K562 (cell line): ENCODE results near the gene C1QTNF6. TPM values are rescaled to one million over a fixed set of nuclear protein-coding genes. Genes with fewer than 3 reads are reported as not detected.

Experiments
- ATAC-seq: fragments of 200-7000 bp; cut with Tn5 transposase; 3 replicates; pipeline ENCODE4 v1.9.1; 2020; ENCODE audit warnings: moderate library complexity
- BruUV-seq: library from RNA; stranded (reverse); fragments of 400-500 nt; replicated peaks from 2 replicates; lab custom pipeline; 2021; lab: Mats Ljungman, UMichigan
- CTCF ChIA-PET: fragments of 300-600 bp; formaldehyde crosslinking; extraction: SDS; loops from one replicate; lab custom pipeline; 2021; ENCODE audit warnings: low intra/inter-chr PET ratio; lab: Yijun Ruan, JAX
- POLR2A ChIA-PET: fragments of 300-600, 350-650 bp; sonication (Branson Sonifier 250); formaldehyde crosslinking; extraction: SDS; loops from one replicate; lab custom pipeline; 2021; ENCODE audit warnings: antibody characterized with exemption, inconsistent platforms; lab: Yijun Ruan, JAX
- DNase-seq, 4 experiments: peaks; one replicate each; pipeline versions ENCODE4 v3.0.0 to v3.0.0-alpha.2; 2011 to 2018; ENCODE audit warnings: low spot score in 3 of 4, mixed read lengths in 3 of 4; ENCODE audit errors: extremely low read depth in 1 of 4
- FAIRE-seq: peaks from 2 replicates; lab custom pipeline; 2011; peaks lifted over from hg19 to GRCh38; lab: Jason Lieb, UNC
- H2AFZ ChIP-seq: 2 replicates; pipeline ENCODE4 v1.6.0; 2011; ENCODE audit warnings: low read depth, low read length, control low read depth, inconsistent platforms
- H3K27ac ChIP-seq: fragments of 200-600 bp; 3 replicates; pipeline ENCODE4 v1.8.0; 2011; ENCODE audit warnings: low read depth, mild to moderate bottlenecking, control low read depth, inconsistent platforms, low read length, moderate library complexity, mixed read lengths; ENCODE audit errors: extremely low read depth
- H3K27me3 ChIP-seq, 2 experiments: fragments of 300-600 bp in 1 of 2; 2 replicates in 1 of 2; 3 replicates in 1 of 2; pipeline versions ENCODE4 v1.6.0 to v1.8.0; 2011; ENCODE audit warnings: inconsistent platforms in 2 of 2, low read length in 2 of 2, mild to moderate bottlenecking in 1 of 2, mixed read lengths in 1 of 2, moderate library complexity in 1 of 2; ENCODE audit not compliant: control insufficient read depth in 2 of 2, insufficient read depth in 2 of 2
- H3K36me3 ChIP-seq: fragments of 300-600 bp; 3 replicates; pipeline ENCODE4 v1.8.0; 2011; ENCODE audit warnings: mild to moderate bottlenecking, low read length, inconsistent platforms; ENCODE audit not compliant: control insufficient read depth, insufficient read depth
- H3K4me1 ChIP-seq, 2 experiments: fragments of 200-600 bp in 1 of 2; replicated peaks in 1 of 2; 2 replicates in 1 of 2; 3 replicates in 1 of 2; pipeline versions ENCODE4 v1.5.1 to v1.8.0; 2011; ENCODE audit warnings: inconsistent platforms in 2 of 2, low read length in 2 of 2, mild to moderate bottlenecking in 1 of 2, mixed read lengths in 1 of 2, moderate library complexity in 1 of 2; ENCODE audit not compliant: control insufficient read depth in 2 of 2, insufficient read depth in 2 of 2
- H3K4me2 ChIP-seq: 2 replicates; pipeline ENCODE4 v1.6.1; 2011; ENCODE audit warnings: low read length, control low read depth, inconsistent platforms, mixed read lengths; ENCODE audit not compliant: insufficient read depth
- H3K4me3 ChIP-seq: fragments of 200-600 bp; sonication (generic), shearing (Covaris generic); 2 replicates; pipeline ENCODE4 v1.5.1; 2016; ENCODE audit warnings: control low read depth, inconsistent platforms
- H3K79me2 ChIP-seq: fragments of 200-600 bp; 3 replicates; pipeline ENCODE4 v1.8.0; 2011; ENCODE audit warnings: low read length, inconsistent platforms; ENCODE audit not compliant: control insufficient read depth, insufficient read depth
- H3K9ac ChIP-seq, 2 experiments: 2 replicates each; pipeline versions ENCODE4 v1.6.0 to v1.6.1; 2011; ENCODE audit warnings: low read depth in 2 of 2, low read length in 2 of 2, control low read depth in 1 of 2, inconsistent platforms in 1 of 2, mild to moderate bottlenecking in 1 of 2, mixed read lengths in 1 of 2; ENCODE audit not compliant: insufficient read depth in 1 of 2
- H3K9me1 ChIP-seq: one replicate; pipeline ENCODE4 v1.6.0; 2011; ENCODE audit warnings: inconsistent platforms, mild to moderate bottlenecking, low read length, moderate library complexity; ENCODE audit not compliant: control insufficient read depth, insufficient read depth
- H3K9me3 ChIP-seq: replicated peaks from 2 replicates; pipeline ENCODE4 v1.5.1; 2011; ENCODE audit warnings: low read depth, low read length, inconsistent platforms; ENCODE audit not compliant: control insufficient read depth, insufficient read depth
- H4K20me1 ChIP-seq: replicated peaks from 2 replicates; pipeline ENCODE4 v1.6.1; 2011; ENCODE audit warnings: low read length, inconsistent platforms, mixed read lengths; ENCODE audit not compliant: control insufficient read depth, insufficient read depth
- RBFOX2 ChIP-seq: fragments of 200-400 bp; formaldehyde crosslinking; IDR thresholded peaks from 2 replicates; pipeline ENCODE4 v1.6.1; 2017; ENCODE audit warnings: low read depth, mild to moderate bottlenecking, low read length, moderate library complexity
- TRIM24 ChIP-seq, 2 experiments: fragments of 450-650 bp; IDR thresholded peaks; 2 replicates each; pipeline ENCODE4 v1.6.1; 2016
- ZFP36 ChIP-seq: fragments of 150-350 bp; IDR thresholded peaks from 2 replicates; pipeline ENCODE4 v1.6.1; 2018; ENCODE audit warnings: low read length, low read depth; ENCODE audit not compliant: partially characterized antibody
- WGBS: fragments of 100-300 bp; shearing (Covaris generic); methylation state at CpG from one replicate; pipeline ENCODE4 v1.1.6; 2016; ENCODE audit warnings: low coverage, mixed read lengths; ENCODE audit not compliant: insufficient coverage; ENCODE audit errors: missing lambda C conversion rate; 5-methylcytosine and 5-hydroxymethylcytosine counted together
- in situ Hi-C: fragments of 300-500 bp; cut with MboI; formaldehyde crosslinking; loops from 4 replicates; pipeline ENCODE4 v1.15.0; 2018; ENCODE audit warnings: inconsistent platforms, mixed read lengths
- intact Hi-C: fragments of 100-400 bp; cut with micrococcal nuclease; formaldehyde crosslinking; loops from 2 replicates; pipeline ENCODE4 v1.14.2; 2022
- polyA plus RNA-seq, 8 experiments: library from polyadenylated mRNA; depleted of rRNA in 4 of 8; stranded (reverse) in 5 of 8; unstranded in 3 of 8; fragments of >200 nt; fragmentation: Nextera tagmentation in 2 of 8; fragmentation: Illumina TruSeq in 1 of 8; extraction: Ambion mirVana in 2 of 8; extraction: Trizol in 1 of 8; gene quantifications; 2 replicates each; pipeline versions ENCODE4 v1.2.1 to v1.2.3, GENCODE V29; 2011 to 2014; ENCODE audit warnings: inconsistent platforms in 1 of 8, missing spikeins in 1 of 8
- total RNA-seq, 7 experiments: library from RNA; depleted of rRNA in 6 of 7; stranded (reverse); fragments of >200 nt in 6 of 7; fragmentation: Illumina TruSeq in 2 of 7; extraction: Trizol in 2 of 7; gene quantifications; 2 replicates each; pipeline versions ENCODE4 v1.2.1 to v1.2.3, GENCODE V29; 2011 to 2021; ENCODE audit warnings: low replicate concordance in 1 of 7
- TF ChIP-seq, protein P1 (sequence below): fragments of 250-450 bp; sonication (Bioruptor Pico); IDR thresholded peaks from 2 replicates; pipeline ENCODE4 v1.4.0; 2020; ENCODE audit warnings: mild to moderate bottlenecking, moderate library complexity, borderline replicate concordance
- TF ChIP-seq, protein P2 (sequence below): fragments of 250-450 bp; sonication (Bioruptor Pico); IDR thresholded peaks from 2 replicates; pipeline ENCODE4 v1.4.0; 2020

C1QTNF6 gene
- total and polyA plus RNA-seq, 9 of the 15 experiments (the other 6 are each of a cell fraction or from before 2014, with no cell fraction given), result 0.18 to 0.92 (median 0.55) TPM

DNA sequence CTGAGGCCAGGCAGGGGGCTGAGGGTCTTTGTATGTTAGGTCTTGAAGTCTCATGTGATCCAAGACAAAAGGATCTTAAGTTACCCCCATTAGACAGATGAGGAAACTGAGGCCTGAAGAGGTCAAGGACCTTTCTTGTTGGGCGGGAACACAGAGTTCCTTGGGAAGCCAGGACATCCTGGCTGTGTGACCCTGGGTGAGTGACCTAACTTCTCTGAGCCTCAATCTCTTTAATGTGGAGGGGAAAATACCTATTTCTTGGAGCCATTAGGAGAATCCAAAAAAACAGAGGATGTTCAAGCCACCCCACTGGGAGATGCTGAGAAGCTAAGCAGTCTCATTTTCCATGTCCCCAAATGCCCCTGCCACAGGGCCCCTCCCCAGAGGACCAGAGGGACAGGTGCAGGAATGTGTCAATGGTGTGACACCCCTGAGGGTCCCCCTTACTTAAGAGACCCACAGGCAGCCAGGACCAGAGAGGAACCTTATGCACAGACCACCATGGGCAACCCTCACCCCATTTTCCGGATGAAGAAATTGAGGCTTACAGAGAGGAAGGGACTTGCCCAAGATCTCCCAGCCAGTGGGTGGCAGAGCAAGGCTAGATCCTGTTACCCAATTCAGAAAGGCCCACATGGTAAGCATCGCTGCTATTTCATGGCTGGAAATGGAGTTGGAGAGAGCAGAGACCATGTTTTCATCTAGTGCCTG is 48.0 kb upstream of the C1QTNF6 start (continued):
- TF ChIP-seq, protein P1, sequence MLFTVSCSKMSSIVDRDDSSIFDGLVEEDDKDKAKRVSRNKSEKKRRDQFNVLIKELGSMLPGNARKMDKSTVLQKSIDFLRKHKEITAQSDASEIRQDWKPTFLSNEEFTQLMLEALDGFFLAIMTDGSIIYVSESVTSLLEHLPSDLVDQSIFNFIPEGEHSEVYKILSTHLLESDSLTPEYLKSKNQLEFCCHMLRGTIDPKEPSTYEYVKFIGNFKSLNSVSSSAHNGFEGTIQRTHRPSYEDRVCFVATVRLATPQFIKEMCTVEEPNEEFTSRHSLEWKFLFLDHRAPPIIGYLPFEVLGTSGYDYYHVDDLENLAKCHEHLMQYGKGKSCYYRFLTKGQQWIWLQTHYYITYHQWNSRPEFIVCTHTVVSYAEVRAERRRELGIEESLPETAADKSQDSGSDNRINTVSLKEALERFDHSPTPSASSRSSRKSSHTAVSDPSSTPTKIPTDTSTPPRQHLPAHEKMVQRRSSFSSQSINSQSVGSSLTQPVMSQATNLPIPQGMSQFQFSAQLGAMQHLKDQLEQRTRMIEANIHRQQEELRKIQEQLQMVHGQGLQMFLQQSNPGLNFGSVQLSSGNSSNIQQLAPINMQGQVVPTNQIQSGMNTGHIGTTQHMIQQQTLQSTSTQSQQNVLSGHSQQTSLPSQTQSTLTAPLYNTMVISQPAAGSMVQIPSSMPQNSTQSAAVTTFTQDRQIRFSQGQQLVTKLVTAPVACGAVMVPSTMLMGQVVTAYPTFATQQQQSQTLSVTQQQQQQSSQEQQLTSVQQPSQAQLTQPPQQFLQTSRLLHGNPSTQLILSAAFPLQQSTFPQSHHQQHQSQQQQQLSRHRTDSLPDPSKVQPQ, result no peak
- TF ChIP-seq, all 486 proteins: peak for 4

DNA sequence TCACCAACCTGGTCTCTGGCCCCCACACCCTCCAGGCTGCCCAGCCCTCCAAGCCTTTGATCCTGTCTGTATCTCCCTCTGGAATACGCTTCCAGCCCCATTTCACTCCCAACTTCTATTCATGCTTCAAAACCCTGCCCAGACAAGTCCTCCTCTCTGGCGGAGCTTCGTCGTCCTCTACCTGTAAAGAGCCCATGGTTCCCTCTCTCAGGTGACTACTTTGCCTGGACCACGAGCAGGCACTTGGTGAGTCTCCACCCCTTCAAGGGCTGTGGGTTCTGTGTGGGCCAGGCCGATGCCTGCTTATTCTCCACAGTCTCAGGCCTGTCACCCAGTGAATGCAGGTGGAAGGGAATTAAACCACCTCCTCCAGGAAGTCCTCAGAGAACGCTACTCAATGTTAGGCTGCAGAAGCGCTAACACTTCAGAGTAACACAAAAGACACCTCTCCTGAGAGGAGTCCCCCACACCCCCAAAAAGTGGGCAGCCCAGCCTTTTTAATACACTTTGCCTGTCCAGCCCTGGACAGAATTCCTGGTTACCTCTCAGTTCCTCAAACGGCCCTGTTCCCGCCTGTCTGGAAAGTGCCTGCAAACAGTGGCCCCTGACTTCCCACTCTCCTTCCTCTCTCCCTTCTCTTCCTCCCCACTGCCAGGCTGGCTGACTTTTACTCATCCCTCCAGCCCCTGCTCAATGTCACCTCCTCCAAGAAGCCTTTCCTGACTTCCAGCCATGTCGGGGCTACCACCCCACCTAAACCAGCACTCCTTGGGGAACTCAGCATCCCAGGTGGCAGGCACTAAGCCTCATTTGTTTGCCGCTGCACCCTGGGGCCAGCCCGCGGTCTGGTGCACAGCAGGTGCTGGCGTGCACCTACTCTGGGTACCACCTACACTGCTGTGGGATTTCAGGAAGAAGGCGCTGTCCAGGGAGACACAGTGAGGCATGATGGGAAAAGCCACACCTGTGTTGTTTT is 47.0 kb upstream of the C1QTNF6 start:
- Histone ChIP-seq H3K9me3 (no peaks in the 10 kb centered on the region), H3K4me1 (peaks cover 11 to 30% of the 10 kb centered on the region in 2 experiments; a peak in 4 of 5 replicates), H3K36me3 (peaks cover 74% of the 10 kb centered on the region; the same call in 2 of the 3 replicates), H3K4me3 (no peak overlapping the region), H3K9me1 (no peaks in the 10 kb centered on the region), H3K9ac (peak overlapping the region in 1 of 2 experiments; percentile 43; a peak in 2 of 4 replicates), H3K79me2 (peaks cover 17% of the 10 kb centered on the region; the same call in 2 of the 3 replicates), H3K27me3 (no peaks in the 10 kb centered on the region), H2AFZ (no peak overlapping the region), H3K4me2 (no peak overlapping the region), H4K20me1 (peaks cover 3% of the 10 kb centered on the region; the same call in 1 of the 2 replicates), H3K27ac (no peak overlapping the region)
- intact Hi-C loops (no loop called here), in situ Hi-C loops (no loop called here)
- ChIA-PET POLR2A (no interaction called here), CTCF (no interaction called here)
- TF ChIP-seq, protein P2, sequence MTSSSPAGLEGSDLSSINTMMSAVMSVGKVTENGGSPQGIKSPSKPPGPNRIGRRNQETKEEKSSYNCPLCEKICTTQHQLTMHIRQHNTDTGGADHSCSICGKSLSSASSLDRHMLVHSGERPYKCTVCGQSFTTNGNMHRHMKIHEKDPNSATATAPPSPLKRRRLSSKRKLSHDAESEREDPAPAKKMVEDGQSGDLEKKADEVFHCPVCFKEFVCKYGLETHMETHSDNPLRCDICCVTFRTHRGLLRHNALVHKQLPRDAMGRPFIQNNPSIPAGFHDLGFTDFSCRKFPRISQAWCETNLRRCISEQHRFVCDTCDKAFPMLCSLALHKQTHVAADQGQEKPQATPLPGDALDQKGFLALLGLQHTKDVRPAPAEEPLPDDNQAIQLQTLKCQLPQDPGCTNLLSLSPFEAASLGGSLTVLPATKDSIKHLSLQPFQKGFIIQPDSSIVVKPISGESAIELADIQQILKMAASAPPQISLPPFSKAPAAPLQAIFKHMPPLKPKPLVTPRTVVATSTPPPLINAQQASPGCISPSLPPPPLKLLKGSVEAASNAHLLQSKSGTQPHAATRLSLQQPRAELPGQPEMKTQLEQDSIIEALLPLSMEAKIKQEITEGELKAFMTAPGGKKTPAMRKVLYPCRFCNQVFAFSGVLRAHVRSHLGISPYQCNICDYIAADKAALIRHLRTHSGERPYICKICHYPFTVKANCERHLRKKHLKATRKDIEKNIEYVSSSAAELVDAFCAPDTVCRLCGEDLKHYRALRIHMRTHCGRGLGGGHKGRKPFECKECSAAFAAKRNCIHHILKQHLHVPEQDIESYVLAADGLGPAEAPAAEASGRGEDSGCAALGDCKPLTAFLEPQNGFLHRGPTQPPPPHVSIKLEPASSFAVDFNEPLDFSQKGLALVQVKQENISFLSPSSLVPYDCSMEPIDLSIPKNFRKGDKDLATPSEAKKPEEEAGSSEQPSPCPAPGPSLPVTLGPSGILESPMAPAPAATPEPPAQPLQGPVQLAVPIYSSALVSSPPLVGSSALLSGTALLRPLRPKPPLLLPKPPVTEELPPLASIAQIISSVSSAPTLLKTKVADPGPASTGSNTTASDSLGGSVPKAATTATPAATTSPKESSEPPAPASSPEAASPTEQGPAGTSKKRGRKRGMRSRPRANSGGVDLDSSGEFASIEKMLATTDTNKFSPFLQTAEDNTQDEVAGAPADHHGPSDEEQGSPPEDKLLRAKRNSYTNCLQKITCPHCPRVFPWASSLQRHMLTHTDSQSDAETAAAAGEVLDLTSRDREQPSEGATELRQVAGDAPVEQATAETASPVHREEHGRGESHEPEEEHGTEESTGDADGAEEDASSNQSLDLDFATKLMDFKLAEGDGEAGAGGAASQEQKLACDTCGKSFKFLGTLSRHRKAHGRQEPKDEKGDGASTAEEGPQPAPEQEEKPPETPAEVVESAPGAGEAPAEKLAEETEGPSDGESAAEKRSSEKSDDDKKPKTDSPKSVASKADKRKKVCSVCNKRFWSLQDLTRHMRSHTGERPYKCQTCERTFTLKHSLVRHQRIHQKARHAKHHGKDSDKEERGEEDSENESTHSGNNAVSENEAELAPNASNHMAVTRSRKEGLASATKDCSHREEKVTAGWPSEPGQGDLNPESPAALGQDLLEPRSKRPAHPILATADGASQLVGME (CRISPR knock-in tag), result no peak
- TF ChIP-seq RBFOX2 (peak; percentile 30; the same call in 1 of the 2 replicates), ZFP36 (peak; percentile 81), TRIM24 (IDR thresholded peaks at IDR 0.05) (no peak)
- no peak for DNase-seq
- 88% methylated on average over 11 of the region's 16 CpGs for WGBS
- no TSS peak for BruUV-seq
- FAIRE-seq, result no peak
- no peak for ATAC-seq
